ENCODE data around the gene COX10.
"Not testable (repeated sequence)": the region's sequence is repeated elsewhere in the genome, so short reads cannot be mapped to it uniquely, and the experiment has no call there.

COX10 gene

GRCh38 chr17:14069251-14070021 lies at the start of gene COX10:
COX10 (plus strand) TSS chr17:14069504; CDS start chr17:14069606, 102 bp downstream.
- DNase-seq (ENCODE audit: insufficient read length, low spot score) (peak; percentile 78), FAIRE-seq (peak; percentile 13)

- not testable (repeated sequence) for FAIRE-seq; DNase-seq (ENCODE audit: insufficient read length, low spot score)
These were observed 47.5 kb upstream of the COX10 start for GRCh38 chr17:14021651-14022294.

- FAIRE-seq; DNase-seq (ENCODE audit: insufficient read length, low spot score): not testable (repeated sequence)
These were observed 39.5 kb upstream of the COX10 start for GRCh38 chr17:14029755-14030154.

- DNase-seq (ENCODE audit: insufficient read length, low spot score) (no peak), FAIRE-seq (no peak)
These were observed 37.1 kb upstream of the COX10 start for GRCh38 chr17:14032234-14032633.

GRCh38 chr17:14033166-14033565 lies 36.1 kb upstream of the COX10 start:
- FAIRE-seq (no peak), DNase-seq (ENCODE audit: insufficient read length, low spot score) (no peak)

GRCh38 chr17:14037453-14037852 lies 31.9 kb upstream of the COX10 start:
- no peak for FAIRE-seq
- DNase-seq (ENCODE audit: insufficient read length, low spot score) = no peak

- no peak for FAIRE-seq
- no peak for DNase-seq (ENCODE audit: insufficient read length, low spot score)
These were observed 31.1 kb upstream of the COX10 start for GRCh38 chr17:14038206-14038605.

GRCh38 chr17:14042411-14042810 lies 26.9 kb upstream of the COX10 start:
- DNase-seq (ENCODE audit: insufficient read length, low spot score) (no peak), FAIRE-seq (no peak)

- DNase-seq (ENCODE audit: insufficient read length, low spot score) = no peak
- no peak for FAIRE-seq
These were observed 24.6 kb upstream of the COX10 start for GRCh38 chr17:14044702-14045101.

GRCh38 chr17:14046978-14047377 lies 22.3 kb upstream of the COX10 start:
- DNase-seq (ENCODE audit: insufficient read length, low spot score) (no peak), FAIRE-seq (no peak)

- no peak for FAIRE-seq
These were observed 21.7 kb upstream of the COX10 start for GRCh38 chr17:14047591-14047990.

GRCh38 chr17:14048169-14048568 lies 21.1 kb upstream of the COX10 start:
- DNase-seq (ENCODE audit: insufficient read length, low spot score) = no peak
- no peak for FAIRE-seq

More at GRCh38 chr17:14047591-14047990, 21.7 kb upstream of the COX10 start:
- DNase-seq (ENCODE audit: insufficient read length, low spot score) = no peak

- DNase-seq (ENCODE audit: insufficient read length, low spot score) = no peak
- FAIRE-seq = no peak
These were observed 18.7 kb upstream of the COX10 start for GRCh38 chr17:14050616-14051015.

GRCh38 chr17:14051692-14052091 lies 17.6 kb upstream of the COX10 start:
- FAIRE-seq (no peak), DNase-seq (ENCODE audit: insufficient read length, low spot score) (no peak)

- no peak for FAIRE-seq
These were observed 16.3 kb upstream of the COX10 start for GRCh38 chr17:14052886-14053615.

GRCh38 chr17:14057591-14057990 lies 11.7 kb upstream of the COX10 start:
- no peak for DNase-seq (ENCODE audit: insufficient read length, low spot score)
- no peak for FAIRE-seq

More at GRCh38 chr17:14052886-14053615, 16.3 kb upstream of the COX10 start:
- DNase-seq (ENCODE audit: insufficient read length, low spot score) = no peak

- no peak for DNase-seq (ENCODE audit: insufficient read length, low spot score)
- FAIRE-seq = no peak
These were observed 11.3 kb upstream of the COX10 start for GRCh38 chr17:14058051-14058450.

- FAIRE-seq (no peak), DNase-seq (ENCODE audit: insufficient read length, low spot score) (no peak)
These were observed 8.6 kb upstream of the COX10 start for GRCh38 chr17:14060706-14061105.

GRCh38 chr17:14061666-14062560 lies 7.4 kb upstream of the COX10 start:
- FAIRE-seq (no peak), DNase-seq (ENCODE audit: insufficient read length, low spot score) (peak; percentile 63)

- DNase-seq (ENCODE audit: insufficient read length, low spot score) (no peak), FAIRE-seq (no peak)
These were observed 2.0 kb upstream of the COX10 start for GRCh38 chr17:14067347-14067746.

Data from HTR-8/SVneo (cell line).